Common myeloid progenitor, CD34-positive (primary cell): ENCODE data around the gene GSC2.

Experiments used
- CTCF ChIA-PET: fragments of 350-600 bp; sonication (Branson Sonifier 250); formaldehyde crosslinking; loops from one replicate; lab custom pipeline; 2021; ENCODE audit warnings: antibody characterized with exemption; lab: Charles Lee
- POLR2A ChIA-PET: fragments of 350-600 bp; sonication (Branson Sonifier 250); formaldehyde crosslinking; loops from one replicate; lab custom pipeline; 2021; ENCODE audit warnings: antibody characterized with exemption; lab: Charles Lee
- DNase-seq, 3 donors: peaks; one replicate each; pipeline versions ENCODE4 v3.0.0 to v3.0.0-alpha.2; 2013
- H3K27ac ChIP-seq, 2 experiments: 1 replicate in 1 of 2; 2 replicates in 1 of 2; pipeline ENCODE4 v1.7.0; 2013; ENCODE audit warnings: inconsistent platforms in 2 of 2, low read length in 2 of 2, mild to moderate bottlenecking in 2 of 2, low read depth in 1 of 2, moderate library complexity in 1 of 2; ENCODE audit not compliant: severe bottlenecking in 2 of 2, insufficient read depth in 1 of 2, poor library complexity in 1 of 2
- H3K27me3 ChIP-seq, 5 experiments: replicated peaks in 2 of 5; 1 replicate in 3 of 5; 2 replicates in 2 of 5; pipeline versions ENCODE4 v1.6.1 to v1.7.0; 2013; ENCODE audit warnings: low read length in 4 of 5, mild to moderate bottlenecking in 2 of 5, moderate library complexity in 2 of 5, inconsistent platforms in 1 of 5; ENCODE audit not compliant: insufficient read depth in 5 of 5, control insufficient read depth in 4 of 5
- H3K36me3 ChIP-seq, 4 experiments: 1 replicate in 2 of 4; 2 replicates in 2 of 4; pipeline versions ENCODE4 v1.6.1 to v1.7.0; 2013; ENCODE audit warnings: low read length in 3 of 4, control low read depth in 1 of 4, mild to moderate bottlenecking in 1 of 4; ENCODE audit not compliant: control insufficient read depth in 4 of 4, insufficient read depth in 4 of 4
- H3K4me1 ChIP-seq, 4 experiments: 1 replicate in 3 of 4; 2 replicates in 1 of 4; pipeline versions ENCODE4 v1.6.1 to v1.7.1; 2013; ENCODE audit warnings: low read length in 3 of 4, mild to moderate bottlenecking in 3 of 4, control low read depth in 1 of 4, inconsistent platforms in 1 of 4, moderate library complexity in 1 of 4; ENCODE audit not compliant: control insufficient read depth in 4 of 4, insufficient read depth in 4 of 4; ENCODE audit errors: control extremely low read depth in 1 of 4
- H3K4me3 ChIP-seq, 7 experiments: 1 replicate in 4 of 7; 2 replicates in 3 of 7; pipeline versions ENCODE4 v1.5.1 to v1.7.0; 2013; ENCODE audit warnings: mild to moderate bottlenecking in 7 of 7, low read length in 6 of 7, moderate library complexity in 6 of 7, inconsistent platforms in 2 of 7, low read depth in 2 of 7, control low read depth in 1 of 7; ENCODE audit not compliant: insufficient read depth in 4 of 7, control insufficient read depth in 1 of 7; ENCODE audit errors: extremely low read depth in 1 of 7
- H3K9me3 ChIP-seq, 5 experiments: 1 replicate in 4 of 5; 2 replicates in 1 of 5; pipeline versions ENCODE4 v1.6.1 to v1.7.1; 2013; ENCODE audit warnings: low read length in 4 of 5, mild to moderate bottlenecking in 2 of 5, inconsistent platforms in 1 of 5, low read depth in 1 of 5, moderate library complexity in 1 of 5; ENCODE audit not compliant: control insufficient read depth in 4 of 5, insufficient read depth in 2 of 5; ENCODE audit errors: control extremely low read depth in 1 of 5
- WGBS: methylation state at CpG from one replicate; pipeline ENCODE4 v1.1.5; 2013; ENCODE audit not compliant: insufficient coverage; 5-methylcytosine and 5-hydroxymethylcytosine counted together

Gene GSC2

DNA sequence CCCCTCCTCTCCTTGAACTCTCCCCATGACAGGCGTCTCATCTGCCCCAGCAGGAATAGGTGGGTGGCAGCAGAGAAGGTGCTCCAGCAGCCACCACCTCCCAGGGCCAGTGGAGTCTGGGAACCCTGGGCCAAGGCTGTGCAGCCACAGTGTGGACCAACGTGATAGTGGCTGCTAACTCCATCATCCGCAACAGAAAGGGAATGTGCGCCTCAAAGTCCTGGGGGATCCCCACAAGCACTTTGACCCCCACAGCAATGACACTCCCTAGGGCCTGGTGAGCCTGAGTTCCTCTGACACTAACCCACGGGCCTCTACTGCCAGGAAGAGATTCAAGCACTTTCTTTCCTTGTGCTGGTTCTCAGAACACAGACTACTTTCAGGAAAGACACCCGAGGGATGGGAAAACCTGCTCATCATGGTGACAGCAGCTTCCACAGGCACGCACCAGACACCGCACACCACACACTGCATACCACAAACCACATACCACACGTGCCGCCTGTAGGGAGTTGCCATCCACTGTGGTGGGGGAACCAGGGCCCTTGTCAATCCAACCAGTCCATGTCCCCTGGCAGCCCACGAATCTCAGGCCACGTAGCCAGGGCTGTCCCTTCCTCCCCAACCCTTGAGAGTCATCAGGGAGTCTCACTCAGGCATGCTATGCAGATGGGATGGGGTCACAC, 31.8 kb upstream of the GSC2 start:
- WGBS = 50% methylated on average over 9 of the region's 12 CpGs
- Histone ChIP-seq H3K9me3 (no peaks in the 10 kb centered on the region), H3K36me3 (peaks cover 0 to 3% (median 0%) of the 10 kb centered on the region in 4 experiments), H3K27me3 (peaks cover 0 to 1% (median 0%) of the 10 kb centered on the region in 5 experiments), H3K4me3 (no peak overlapping the region), H3K27ac (no peak overlapping the region), H3K4me1 (peaks cover 0 to 28% (median 21%) of the 10 kb centered on the region in 4 experiments)
- ChIA-PET CTCF (no interaction called here), POLR2A (no interaction called here)
- peak in 2 of 3 donors; percentile 36 to 38 for DNase-seq

DNA sequence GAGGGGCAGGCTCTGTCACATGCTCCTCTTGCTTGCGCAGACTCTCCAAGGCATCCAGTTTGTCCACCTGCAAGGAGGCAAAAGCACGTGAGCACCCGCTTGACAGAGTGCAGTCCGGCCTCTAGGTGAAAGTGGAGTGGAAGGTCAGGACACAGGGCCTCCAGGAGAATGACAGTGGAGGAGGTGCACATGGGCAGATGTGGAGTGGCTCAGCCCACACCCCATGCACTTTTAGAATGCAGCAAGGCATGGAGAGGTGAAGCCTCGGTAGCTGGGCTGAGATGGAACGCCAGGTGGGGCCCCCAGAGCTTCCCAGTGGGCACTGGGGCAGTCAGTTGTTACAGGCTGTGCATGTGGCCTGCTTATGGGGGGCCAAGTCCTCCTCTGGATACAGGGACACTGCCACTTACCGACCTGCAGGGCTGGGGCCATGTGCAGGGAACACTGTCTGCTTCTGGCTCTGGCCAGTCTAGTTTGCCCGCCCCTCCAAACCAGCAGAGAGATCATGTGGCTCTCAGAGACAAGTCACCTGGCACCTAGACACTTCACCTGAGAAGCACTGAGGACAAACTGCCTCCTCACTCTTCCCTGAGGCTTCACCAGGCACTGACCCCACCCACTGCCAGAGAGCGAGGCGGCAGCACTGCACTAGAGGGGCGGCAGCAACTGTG, 30.8 kb upstream of the GSC2 start:
- H3K9me3 ChIP-seq = no peaks in the 10 kb centered on the region
- no peak overlapping the region for H3K27ac ChIP-seq
- ChIA-PET POLR2A (no interaction called here), CTCF (no interaction called here)
- peaks cover 0 to 1% (median 0%) of the 10 kb centered on the region in 5 experiments for H3K27me3 ChIP-seq
- 93% methylated on average over 8 of the region's 11 CpGs for WGBS
- DNase-seq = no peak
- H3K36me3 ChIP-seq = peaks cover 0 to 13% (median under 1%) of the 10 kb centered on the region in 4 experiments
- H3K4me3 ChIP-seq = no peak overlapping the region
- peaks cover 0 to 32% (median 25%) of the 10 kb centered on the region in 4 experiments for H3K4me1 ChIP-seq

- peaks cover 0 to 20% (median 2%) of the 10 kb centered on the region in 4 experiments for H3K36me3 ChIP-seq
- 98% methylated on average over 9 of the region's 9 CpGs for WGBS
Observed at GRCh38 chr22:19180234-19180633, 30.1 kb upstream of the GSC2 start.

GRCh38 chr22:19179497-19180048, 29.5 kb upstream of the GSC2 start:
- peak; percentile 59 to 85 (median 78) for DNase-seq
- 35% methylated on average over 15 of the region's 15 CpGs for WGBS
- peaks cover 0 to 1% (median 0%) of the 10 kb centered on the region in 5 experiments for H3K27me3 ChIP-seq
- peak overlapping the region in 6 of 7 experiments; percentile 63 to 84 (median 78) for H3K4me3 ChIP-seq
- H3K9me3 ChIP-seq = no peaks in the 10 kb centered on the region
- H3K4me1 ChIP-seq = peaks cover 1 to 43% (median 31%) of the 10 kb centered on the region in 4 experiments
- H3K36me3 ChIP-seq = peaks cover 0 to 22% (median 3%) of the 10 kb centered on the region in 4 experiments
- peak overlapping the region in 1 of 2 experiments; percentile 71 for H3K27ac ChIP-seq
- ChIA-PET CTCF (interaction anchor here (0.7 to 1.6 kb wide), 14 partner anchors 8 to 299 kb away, joined by 3 to 5 read pairs (median 4); partner anchors contain the start of gene UFD1), POLR2A (no interaction called here)

More at GRCh38 chr22:19180234-19180633, 30.1 kb upstream of the GSC2 start:
- Histone ChIP-seq H3K9me3 (no peaks in the 10 kb centered on the region), H3K27me3 (peaks cover 0 to 1% (median 0%) of the 10 kb centered on the region in 5 experiments), H3K27ac (no peak overlapping the region), H3K4me1 (peaks cover 0 to 36% (median 26%) of the 10 kb centered on the region in 4 experiments), H3K4me3 (no peak overlapping the region)
- DNase-seq = no peak
- CTCF ChIA-PET = interaction anchor here (0.7 to 1.6 kb wide), 8 partner anchors 19 to 299 kb away, joined by 3 to 4 read pairs (median 3); partner anchors contain the start of gene UFD1
- POLR2A ChIA-PET = no interaction called here

GRCh38 chr22:19178657-19179496, 28.8 kb upstream of the GSC2 start, which contains the start of gene SLC25A1:
SLC25A1 (minus strand) TSS chr22:19178736; CDS start chr22:19178673, 63 bp downstream.
- POLR2A ChIA-PET = no interaction called here
- peak within 1 kb of the TSS in 1 of 2 experiments; percentile 71 for H3K27ac ChIP-seq
- H3K36me3 ChIP-seq = peaks cover 0 to 22% (median 3%) of the 10 kb centered on the region in 4 experiments
- no peaks in the 10 kb centered on the region for H3K9me3 ChIP-seq
- peaks cover 0 to 1% (median 0%) of the 10 kb centered on the region in 5 experiments for H3K27me3 ChIP-seq
- CTCF ChIA-PET = interaction anchor here (0.9 to 1.6 kb wide), 12 partner anchors 9 to 300 kb away, joined by 3 to 5 read pairs (median 4); partner anchors contain the start of gene UFD1
- peaks cover 1 to 50% (median 38%) of the 10 kb centered on the region in 4 experiments for H3K4me1 ChIP-seq
- under 1% methylated on average over 79 of the region's 86 CpGs for WGBS
- peak; percentile 30 to 43 (median 38) for DNase-seq
- peak within 1 kb of the TSS; percentile 55 to 84 (median 74) for H3K4me3 ChIP-seq

GRCh38 chr22:19178065-19178656, 28.1 kb upstream of the GSC2 start:
- peak in 2 of 3 donors; percentile 45 to 62 for DNase-seq
- Histone ChIP-seq H3K9me3 (no peaks in the 10 kb centered on the region), H3K27me3 (peaks cover 0 to 1% (median 0%) of the 10 kb centered on the region in 5 experiments), H3K36me3 (peaks cover 0 to 25% (median 5%) of the 10 kb centered on the region in 4 experiments), H3K4me1 (peaks cover 1 to 57% (median 44%) of the 10 kb centered on the region in 4 experiments), H3K27ac (peak overlapping the region in 1 of 2 experiments; percentile 71), H3K4me3 (peak overlapping the region; percentile 55 to 84 (median 74))
- CTCF ChIA-PET = interaction anchor here (1.4 to 1.5 kb wide), 3 partner anchors 10 to 70 kb away, joined by 4 to 5 read pairs (median 5); no protein-coding TSS in a partner anchor
- POLR2A ChIA-PET = no interaction called here
- under 1% methylated on average over 63 of the region's 80 CpGs for WGBS
